Activated CD4-positive, alpha-beta T cell treated with anti-CD3 and anti-CD28 coated beads, Interleukin-2, Interleukin-4, amounts not matched to agents 100 ng/mL and 50 ng/mL, durations not matched to agents 16 hours and 8 hours (primary cell): ENCODE results near the gene FLYWCH2.

Experiments used
- DNase-seq: peaks from one replicate; pipeline ENCODE4 v3.0.0-alpha.2; 2020; ENCODE audit warnings: low spot score

The FLYWCH2 gene

DNA sequence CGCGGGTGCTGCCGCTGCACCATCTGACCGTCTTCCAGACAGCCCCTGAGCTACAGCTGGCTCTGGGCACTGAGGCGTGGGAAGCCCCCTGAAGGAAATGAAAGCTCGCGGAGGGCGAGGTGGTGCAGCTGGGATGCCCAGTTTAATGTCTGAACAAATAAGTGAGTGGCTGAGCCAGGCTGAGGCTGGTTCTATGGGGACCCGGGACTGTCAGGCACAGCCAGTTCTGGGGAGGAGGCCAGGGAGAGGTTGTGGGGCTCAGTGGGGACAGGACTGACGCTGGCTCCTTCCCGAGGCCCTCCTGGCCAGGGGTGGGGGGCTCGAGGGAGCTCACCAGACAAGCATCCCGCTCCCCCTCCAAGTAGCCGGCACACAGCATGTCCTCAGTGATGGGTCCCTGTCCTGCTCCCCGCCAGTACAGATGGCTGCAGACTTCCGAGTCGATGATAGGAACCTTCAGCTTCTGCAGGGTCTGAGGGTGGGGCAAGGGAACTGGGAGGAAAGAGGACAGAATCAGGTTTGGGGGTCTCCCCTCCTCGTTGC lies 29.4 kb upstream of the FLYWCH2 start:
- DNase-seq: no peak

GRCh38 chr16:2854700-2855309 lies 28.2 kb upstream of the FLYWCH2 start:
- DNase-seq: no peak

DNA sequence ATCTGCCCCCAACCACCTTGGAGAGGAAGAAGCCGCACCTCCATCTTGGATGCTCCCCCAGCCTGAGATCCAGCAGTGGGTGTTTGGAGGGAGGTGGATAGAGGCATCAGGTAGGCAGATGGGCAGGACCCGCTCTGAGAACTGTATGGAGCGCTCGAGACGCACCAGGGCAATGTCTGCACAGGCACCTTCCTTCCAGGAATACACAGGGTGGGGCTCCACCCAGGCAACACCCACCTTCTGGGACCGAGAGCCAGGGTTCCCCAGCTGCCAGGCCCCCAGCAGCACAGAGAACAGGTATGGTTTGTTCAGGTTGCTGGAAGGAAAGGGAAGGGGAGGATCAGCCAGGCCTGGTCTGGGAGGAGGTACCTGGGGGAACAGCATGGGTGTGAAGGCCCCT lies 27.5 kb upstream of the FLYWCH2 start:
- no peak for DNase-seq

GRCh38 chr16:2856061-2856670 lies 26.8 kb upstream of the FLYWCH2 start:
- DNase-seq: no peak

- DNase-seq: no peak
Observed at GRCh38 chr16:2856686-2857450, 26.1 kb upstream of the FLYWCH2 start.

DNA sequence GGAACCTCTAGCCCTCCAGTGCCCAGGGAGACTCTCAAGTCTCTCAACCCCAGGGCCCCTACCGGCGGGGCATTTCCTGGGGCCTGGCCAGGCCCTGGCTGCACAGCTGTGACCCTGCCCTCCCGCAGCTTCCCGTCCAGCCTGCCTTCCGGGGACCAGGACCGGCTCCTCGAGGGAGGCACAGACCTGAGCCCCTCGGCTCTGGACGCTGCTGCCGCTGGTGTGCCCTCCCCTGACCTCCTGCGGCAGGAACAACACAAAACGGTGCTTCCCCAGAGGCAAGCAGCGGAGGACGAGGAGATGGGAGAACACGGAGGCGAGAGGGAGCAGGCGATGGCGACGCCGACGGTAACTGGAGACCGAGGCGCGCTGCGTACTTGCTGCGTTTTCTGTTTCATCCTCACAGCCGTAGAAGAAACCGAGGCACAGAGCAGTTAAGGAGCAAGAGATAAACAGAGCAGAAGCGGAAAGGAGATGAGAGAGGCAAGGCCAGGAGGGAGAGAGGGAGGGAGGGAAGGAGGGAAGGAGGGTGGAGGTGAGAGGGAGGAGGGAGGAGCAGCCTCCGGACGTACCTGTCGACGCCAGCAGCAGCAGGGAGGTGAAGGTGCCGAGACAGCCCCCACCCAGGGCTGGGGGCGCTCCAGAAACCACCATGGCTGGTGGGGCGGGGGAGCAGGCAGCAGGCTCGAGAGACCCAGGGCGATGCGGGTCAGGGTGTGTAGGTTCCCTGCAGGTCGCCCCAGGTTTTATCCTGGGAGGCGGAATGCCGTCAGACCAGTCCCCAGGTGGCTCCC lies 25.4 kb upstream of the FLYWCH2 start, which contains the start of gene PRSS22:
PRSS22 (minus strand) TSS at position 720 of the 794 bp plus-strand sequence; CDS start at position 654, 66 bp downstream.
- DNase-seq: no peak

DNA sequence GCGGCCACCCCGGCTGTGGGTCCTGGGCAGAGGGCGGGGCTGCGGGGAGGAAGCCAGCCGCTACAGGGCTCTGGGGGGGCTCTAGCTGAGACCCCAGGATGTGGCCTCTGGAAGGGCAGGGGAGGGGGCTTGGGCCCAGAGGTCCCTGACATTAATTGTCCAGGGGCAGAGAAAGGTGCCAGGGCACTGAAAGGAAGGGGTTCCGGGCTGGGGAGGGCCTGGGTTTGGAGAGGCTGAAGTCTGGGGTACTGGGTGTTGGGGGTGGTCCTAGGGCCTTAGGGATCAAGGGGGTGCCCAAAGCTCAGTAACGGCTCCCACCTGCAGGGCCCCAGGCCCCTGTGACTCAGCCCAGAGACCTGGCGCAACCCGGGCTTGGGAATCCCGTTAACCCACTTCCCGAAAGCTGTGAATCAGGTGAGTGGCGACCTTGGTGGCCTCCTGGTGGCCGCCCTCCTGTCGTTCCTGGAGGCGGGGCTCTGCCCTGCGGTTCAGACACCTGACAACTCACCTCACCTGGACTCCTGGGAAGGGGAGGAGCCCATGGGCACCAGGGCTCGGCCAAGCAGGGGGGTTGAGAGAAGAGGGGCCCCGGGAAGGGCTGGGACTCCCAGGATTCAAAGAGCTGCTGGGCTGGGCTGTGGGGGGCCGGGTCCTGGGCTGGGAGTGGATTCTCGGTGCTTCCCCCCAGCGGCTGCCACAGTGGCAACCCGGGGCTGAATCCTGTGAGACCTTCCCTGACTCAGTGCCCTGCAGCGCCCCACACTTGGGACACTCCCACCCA lies 24.6 kb upstream of the FLYWCH2 start:
- no peak for DNase-seq

DNA sequence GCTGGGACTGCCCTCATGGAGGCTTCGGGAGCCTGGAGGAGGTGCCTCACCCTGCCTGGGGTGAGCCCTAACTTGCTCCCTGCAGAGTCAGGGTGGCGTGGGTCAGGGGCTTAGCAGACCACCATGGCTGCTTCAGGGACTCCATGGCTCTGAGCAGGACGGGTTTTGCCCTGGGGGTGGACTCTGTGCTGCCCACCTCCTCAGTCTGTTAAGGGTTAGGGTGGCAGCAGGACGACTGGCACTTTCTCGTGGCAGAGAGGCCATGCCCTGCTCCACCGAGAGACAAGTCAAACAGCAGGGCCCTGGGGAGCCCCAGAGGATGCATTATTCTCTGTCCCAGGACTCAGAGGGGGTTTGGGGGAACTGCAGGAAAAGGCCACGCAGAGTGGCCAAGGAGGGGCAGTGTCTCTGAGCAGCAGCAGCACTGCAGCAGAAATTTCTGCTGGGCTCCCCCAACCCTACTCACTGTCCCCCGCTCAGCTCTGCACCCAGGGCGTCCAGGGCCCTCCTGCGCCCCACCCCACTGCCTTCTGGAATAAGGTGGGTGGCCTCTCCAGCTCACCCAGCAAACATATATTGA lies 23.2 kb upstream of the FLYWCH2 start:
- DNase-seq: no peak

DNA sequence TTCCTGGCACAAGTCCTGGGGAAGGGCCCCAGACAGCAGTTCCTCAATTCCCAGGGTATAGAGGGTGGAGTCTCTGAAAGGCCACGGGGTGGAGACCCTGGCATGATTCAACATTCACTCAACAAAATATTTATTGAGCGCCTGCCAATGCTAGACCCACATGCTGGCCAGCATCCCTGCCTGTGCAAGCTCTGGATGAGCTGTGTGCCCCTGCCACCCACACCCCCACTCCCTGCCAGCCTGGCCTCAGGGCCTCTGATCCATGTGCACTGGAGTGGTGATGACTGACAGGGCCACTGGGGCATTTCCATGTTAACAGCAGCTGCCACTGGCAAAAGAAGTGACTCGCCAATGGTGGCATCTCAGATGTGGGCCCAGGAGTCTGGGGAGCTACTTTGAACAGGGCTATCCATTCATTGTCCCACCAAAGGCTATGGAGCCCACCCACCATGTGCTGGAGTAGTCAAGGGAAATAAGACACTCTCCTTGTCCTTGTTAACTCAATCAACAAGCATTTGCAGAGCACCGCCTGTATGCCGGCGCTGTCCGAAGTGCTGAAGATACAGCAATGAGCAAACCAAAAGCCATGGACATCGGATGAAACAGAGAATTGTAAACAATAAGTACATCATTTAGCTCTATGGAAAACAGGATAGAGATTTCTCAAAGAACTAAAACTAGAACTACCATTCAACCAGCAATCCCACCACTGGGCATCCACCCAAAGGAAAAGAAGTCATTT lies 22.0 kb upstream of the FLYWCH2 start:
- no peak for DNase-seq

GRCh38 chr16:2865651-2866050 lies 17.4 kb upstream of the FLYWCH2 start:
- no peak for DNase-seq

DNA sequence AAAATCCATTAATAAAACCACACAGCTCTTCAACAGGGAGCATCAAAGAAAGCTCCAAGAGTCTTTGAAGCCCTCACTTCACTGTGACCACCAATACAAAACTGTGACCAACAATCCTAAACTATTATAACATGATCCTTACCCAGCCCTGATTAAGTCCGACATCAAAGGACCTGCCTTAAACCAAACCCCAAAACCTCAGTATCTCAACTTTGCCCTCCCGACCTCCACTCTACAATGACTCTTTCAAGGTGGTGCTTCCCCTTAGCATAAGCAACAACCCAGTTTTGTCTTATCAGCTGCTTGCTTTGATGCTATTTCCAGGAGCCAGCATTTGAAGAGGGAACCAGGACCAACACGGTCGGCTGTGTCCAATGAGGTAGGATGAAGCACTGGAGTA lies 16.6 kb upstream of the FLYWCH2 start:
- DNase-seq: no peak

DNA sequence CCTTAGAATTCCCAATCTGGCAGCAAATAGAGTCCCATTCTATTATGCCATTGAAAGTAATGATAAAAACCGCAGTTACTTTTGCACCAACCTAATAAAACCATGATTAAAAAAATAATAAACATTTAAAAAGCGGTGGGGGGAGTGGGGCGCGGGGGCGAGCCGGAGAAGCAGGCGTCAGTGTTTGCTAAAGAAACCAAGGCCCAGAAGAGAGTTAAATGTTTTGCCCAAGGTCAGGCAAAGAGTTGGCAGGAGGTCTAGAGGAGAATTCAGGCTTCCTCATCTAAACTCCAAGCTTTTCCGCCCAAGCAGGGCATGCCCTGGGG lies 15.4 kb upstream of the FLYWCH2 start:
- no peak for DNase-seq

DNA sequence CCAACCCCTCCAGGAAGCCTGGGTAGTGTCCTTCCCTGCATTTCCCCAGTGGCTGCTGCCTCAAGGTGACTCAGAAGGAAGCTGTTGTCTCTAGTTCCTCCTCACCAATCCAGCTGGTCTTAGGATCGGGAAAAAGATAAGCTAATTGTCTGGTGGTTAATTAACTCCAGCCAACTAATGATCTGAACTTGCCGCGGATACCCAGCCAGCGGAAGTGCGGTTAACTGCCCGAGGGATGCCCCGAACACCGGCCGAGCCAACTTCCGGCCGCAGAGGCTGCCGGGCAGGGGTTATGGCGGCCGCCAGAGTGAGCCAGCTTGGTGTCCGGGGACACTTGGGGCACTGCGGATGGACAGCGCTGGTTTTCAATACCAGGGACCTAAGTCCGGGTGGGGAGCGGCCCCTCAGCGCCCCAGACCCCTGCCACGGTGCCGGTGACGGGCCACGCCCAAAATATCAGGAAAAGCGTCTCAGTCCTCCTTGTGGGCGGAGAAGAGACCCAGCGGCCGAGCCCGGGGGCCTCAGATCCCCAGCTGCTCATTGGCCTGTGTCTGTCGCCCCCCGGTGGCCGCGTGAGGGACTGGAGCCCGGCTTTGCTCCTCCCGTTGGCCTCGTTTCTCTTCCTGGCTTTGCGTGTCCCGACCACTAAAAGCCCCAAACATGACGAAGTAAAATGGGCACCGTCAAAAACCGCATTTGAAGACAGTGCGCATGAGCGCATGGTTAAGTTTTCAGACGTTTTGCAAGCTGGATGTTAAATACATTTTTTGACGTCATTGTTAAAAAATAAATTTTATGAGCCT lies 14.8 kb upstream of the FLYWCH2 start:
- peak; percentile 97 for DNase-seq

DNA sequence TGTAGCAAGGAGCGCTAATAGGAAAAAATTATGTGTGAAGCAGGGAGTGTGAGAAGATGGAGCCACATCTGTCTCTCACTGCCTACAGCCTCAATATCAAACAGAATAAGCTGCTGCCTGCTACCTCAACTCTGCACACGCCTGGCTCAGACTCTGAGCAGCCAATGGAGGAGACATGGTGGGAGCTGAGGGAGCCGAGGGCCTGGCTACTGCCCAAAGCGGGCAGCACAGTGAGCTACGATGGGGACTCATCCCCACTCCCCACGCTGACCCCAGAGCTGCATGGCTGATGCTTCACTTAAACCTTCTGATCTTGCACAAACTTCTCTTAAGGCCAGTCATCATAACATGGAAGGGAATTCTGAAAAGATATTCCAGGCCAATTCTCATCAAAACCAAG lies 11.1 kb upstream of the FLYWCH2 start:
- DNase-seq: no peak

DNA sequence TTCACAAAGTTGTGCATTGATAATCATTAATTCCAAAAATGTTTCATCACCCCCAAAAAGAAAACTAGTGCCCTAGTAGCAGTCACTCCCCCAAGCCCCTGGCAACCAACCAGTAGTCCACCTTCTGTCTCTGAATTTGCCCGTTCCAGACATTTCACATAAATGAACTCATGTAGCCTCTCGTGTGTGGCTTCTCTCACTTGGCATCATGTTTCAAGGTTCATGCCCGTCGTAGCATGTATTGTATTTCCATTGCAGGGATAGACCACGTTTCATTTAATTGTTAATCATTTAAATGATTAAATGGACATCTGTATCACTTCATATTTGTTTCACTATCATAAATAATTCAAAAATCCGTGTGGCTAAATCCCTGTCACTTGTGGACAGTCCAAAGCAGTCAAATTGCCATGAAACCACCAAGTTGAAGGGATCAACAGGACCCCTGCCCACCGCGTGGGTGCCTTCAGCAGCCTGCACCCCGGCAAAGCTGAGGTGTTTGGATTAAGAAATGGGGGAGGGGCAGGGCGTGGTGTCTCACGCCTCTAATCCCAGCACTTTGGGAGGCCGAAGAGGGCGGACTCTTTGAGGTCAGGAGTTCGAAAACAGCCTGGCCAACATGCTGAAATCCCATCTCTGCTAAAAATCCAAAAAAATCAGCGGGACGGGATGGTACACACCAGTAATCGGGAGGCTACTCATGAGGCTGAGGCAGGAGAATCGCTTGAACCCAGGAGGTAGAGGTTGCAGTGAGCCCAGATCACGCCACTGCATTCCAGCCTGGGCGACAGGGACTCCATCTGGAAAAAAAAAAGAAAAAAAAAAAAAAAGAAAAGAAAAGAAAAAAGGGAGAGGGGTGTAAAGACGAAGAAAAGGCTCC lies 8.7 kb upstream of the FLYWCH2 start:
- no peak for DNase-seq

DNA sequence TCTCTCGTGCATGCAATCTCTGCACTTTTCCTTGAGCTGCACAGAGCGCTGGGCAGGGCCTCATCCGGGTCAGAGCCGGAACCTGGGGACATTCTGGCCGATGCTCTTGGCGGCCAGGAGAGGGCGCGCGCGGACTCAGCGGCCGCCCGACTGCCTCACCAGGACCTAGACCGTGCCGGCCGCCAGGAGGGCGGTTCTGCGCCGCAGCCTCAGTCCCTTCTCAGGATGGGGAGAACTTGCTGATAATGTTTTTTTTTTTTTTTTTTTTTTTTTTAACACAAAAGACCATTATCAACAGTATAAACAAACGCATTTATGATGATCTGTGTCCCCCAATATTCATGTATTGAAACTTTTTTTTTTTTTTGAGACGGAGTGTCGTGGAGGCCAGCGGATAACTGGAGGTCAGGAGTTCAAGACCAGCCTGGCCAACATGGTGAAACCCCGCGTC lies 8.1 kb upstream of the FLYWCH2 start:
- peak; percentile 79 for DNase-seq

DNA sequence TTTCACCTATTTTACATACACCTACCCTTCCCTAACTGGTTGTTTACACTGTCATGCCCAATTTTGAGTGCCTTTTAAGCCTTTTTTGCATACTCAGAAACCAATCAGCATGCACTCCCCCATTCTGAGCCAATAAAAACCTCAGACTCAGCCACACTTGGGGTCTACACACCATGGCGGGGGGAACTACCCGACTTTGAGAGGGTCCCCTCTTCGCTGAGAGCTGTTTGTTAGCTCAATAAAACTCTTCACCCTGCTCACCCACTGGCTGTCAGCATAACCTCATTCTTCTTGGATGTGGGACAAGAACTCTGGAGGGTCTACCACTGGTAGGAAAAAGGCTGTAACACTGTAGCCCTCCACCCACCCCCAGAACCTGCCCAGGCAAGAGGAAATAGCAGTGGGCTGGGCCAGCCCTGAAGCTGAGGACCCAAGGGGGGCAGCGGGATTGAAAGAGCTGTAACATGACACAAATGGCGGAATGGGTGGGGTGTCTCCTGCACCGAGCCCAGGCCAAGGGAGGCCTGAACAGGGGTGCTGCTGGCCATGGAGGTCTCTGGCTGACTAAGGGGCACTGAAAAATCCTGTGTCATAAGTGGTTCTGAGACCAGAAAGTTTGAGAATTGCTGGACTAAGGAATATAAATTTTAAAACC lies 3.0 kb upstream of the FLYWCH2 start:
- no peak for DNase-seq
